Mammary epithelial cell (primary cell): ENCODE data around the gene ARL16.

ENCODE experiments used
- CTCF ChIP-seq, 2 donors: IDR thresholded peaks in 1 of 2; conservative IDR thresholded peaks in 1 of 2; 2 replicates each; pipeline ENCODE4 v1.5.1; 2011 to 2012; ENCODE audit warnings: inconsistent platforms in 2 of 2, low read length in 2 of 2, mild to moderate bottlenecking in 2 of 2, control low read depth in 1 of 2, low read depth in 1 of 2; ENCODE audit not compliant: insufficient read depth in 1 of 2; ENCODE audit errors: extremely low read depth in 1 of 2
- EZH2 ChIP-seq: IDR thresholded peaks from 2 replicates; pipeline ENCODE4 v1.6.1; 2012; ENCODE audit warnings: low read length, inconsistent platforms, borderline replicate concordance

- TF ChIP-seq EZH2 (no peak), CTCF (conservative IDR thresholded peaks at IDR 0.05 in 1 of 2, IDR thresholded peaks at IDR 0.05 in 1 of 2; ENCODE audit: extremely low read depth in 1 of 2, insufficient read depth in 1 of 2, low read depth in 1 of 2, low read length in 2 of 2) (no peak)
These were observed 34.1 kb upstream of the ARL16 start for GRCh38 chr17:81717766-81718089.
